Pancreas (tissue), 10 donors: ENCODE results near the gene HOMER1. TPM values are rescaled to one million over a fixed set of nuclear protein-coding genes. Genes with fewer than 3 reads are reported as not detected.
"Not testable (repeated sequence)": the region's sequence is repeated elsewhere in the genome, so short reads cannot be mapped to it uniquely, and the experiment has no call there.

Experiments
- ATAC-seq, 4 donors: fragments of 200-7000 bp; cut with Tn5 transposase; one replicate each; pipeline versions ENCODE4 v1.8.0 to v1.9.1; 2020; ENCODE audit warnings: mild to moderate bottlenecking in 4 of 4, moderate library complexity in 4 of 4
- DNase-seq, 6 donors: peaks; one replicate each; pipeline ENCODE4 v3.0.0-alpha.2; 2020
- FAIRE-seq: peaks from 2 replicates; lab custom pipeline; 2012; peaks lifted over from hg19 to GRCh38; lab: Jason Lieb, UNC
- H3K27ac ChIP-seq, 4 donors: fragments of 200-600 bp; sonication (generic); 1 replicate in 3 of 4; 2 replicates in 1 of 4; pipeline versions ENCODE4 v1.5.0 to v1.8.0; 2020
- H3K27me3 ChIP-seq, 4 donors: fragments of 200-600 bp; one replicate each; pipeline ENCODE4 v1.8.0; 2021
- H3K36me3 ChIP-seq, 3 donors: fragments of 200-600 bp; sonication (generic) in 1 of 3; one replicate each; pipeline versions ENCODE4 v1.5.0 to v1.8.0; 2020 to 2021
- H3K4me1 ChIP-seq, 3 donors: fragments of 200-600 bp; one replicate each; pipeline ENCODE4 v1.8.0; 2021
- H3K4me3 ChIP-seq, 4 donors: fragments of 200-600 bp; sonication (generic) in 2 of 4; one replicate each; pipeline versions ENCODE4 v1.5.0 to v1.8.0; 2020 to 2021
- H3K9me3 ChIP-seq, 4 donors: fragments of 200-600 bp; one replicate each; pipeline ENCODE4 v1.8.0; 2021
- WGBS, 2 donors: extraction: QIAGEN DNeasy Blood & Tissue Kit; methylation state at CpG; one replicate each; pipeline ENCODE4 v1.1.7; 2013; 5-methylcytosine and 5-hydroxymethylcytosine counted together
- intact Hi-C, 3 donors: fragments of 100-400 bp; cut with DNase I; formaldehyde crosslinking; loops; one replicate each; pipeline versions ENCODE4 v1.11.1 to v1.14.2; 2022
- polyA plus RNA-seq, 2 donors: library from polyadenylated mRNA; stranded (reverse); fragments of 200-250 nt; gene quantifications; one replicate each; pipeline ENCODE4 v1.2.3, GENCODE V29; 2013
- total RNA-seq, 6 donors: library from RNA; stranded (reverse); fragmentation: NEBNext Ultra II Directional in 4 of 6; extraction: Animal tissue kit (Norgen Biotek cat#: 25700) in 4 of 6; gene quantifications; one replicate each; pipeline versions ENCODE4 v1.2.1 to v1.2.4, GENCODE V29; 2021 to 2023
- TF ChIP-seq, protein P1 (sequence below), 4 donors: fragments of 200-600 bp; sonication (generic) in 3 of 4; IDR thresholded peaks; one replicate each; pipeline versions ENCODE4 v1.5.0 to v1.8.0; 2021; ENCODE audit warnings: antibody characterized with exemption in 4 of 4
- donor health status: healthy with polysubstance abuse.
- donor health status: DM: no; HTN: no; CAD: no; lungs with moderate emphysema.
- donor health status: DM: no; HTN: no; CAD: no.
- donor health status: control.
- donor health status: control.
- donor health status: Bipolar disorder and iron deficiency.
- donor health status: DM: yes; HTN: yes; CAD: no.
- donor health status: DM: no; HTN: no; CAD: no.
- donor health status: DM: no; HTN: no; CAD: no.
- donor health status: DM: yes; HTN: yes; CAD: no.

HOMER1 gene
- total and polyA plus RNA-seq, 8 donors: 0.56 to 3.6 (median 1.3) TPM

DNA sequence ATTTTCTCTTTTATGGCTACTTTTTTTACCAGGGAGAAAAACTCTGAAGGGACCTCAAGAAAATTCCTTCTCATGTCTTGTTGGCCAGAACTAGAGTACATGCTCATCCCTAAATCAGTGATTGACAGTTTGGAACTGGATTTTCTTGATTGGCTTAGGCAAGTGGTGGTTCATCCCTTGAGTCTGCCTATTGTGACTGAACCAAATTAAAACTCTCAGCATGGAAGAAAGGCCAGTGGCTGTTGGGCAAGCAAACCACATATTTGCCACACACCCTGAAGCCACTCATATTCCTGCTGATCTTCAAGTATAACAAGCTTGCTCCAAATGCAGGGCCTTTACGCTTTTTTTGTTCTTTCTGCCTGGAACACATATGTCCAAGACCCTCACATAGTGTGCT is 7.2 kb upstream of the HOMER1 start:
- H3K27me3 ChIP-seq: no peaks in the 10 kb centered on the region
- FAIRE-seq (no peak), ATAC-seq (no peak), DNase-seq (no peak)
- no peak overlapping the region for H3K4me3 ChIP-seq
- H3K4me1 ChIP-seq: no peaks in the 10 kb centered on the region
- TF ChIP-seq, protein P1, sequence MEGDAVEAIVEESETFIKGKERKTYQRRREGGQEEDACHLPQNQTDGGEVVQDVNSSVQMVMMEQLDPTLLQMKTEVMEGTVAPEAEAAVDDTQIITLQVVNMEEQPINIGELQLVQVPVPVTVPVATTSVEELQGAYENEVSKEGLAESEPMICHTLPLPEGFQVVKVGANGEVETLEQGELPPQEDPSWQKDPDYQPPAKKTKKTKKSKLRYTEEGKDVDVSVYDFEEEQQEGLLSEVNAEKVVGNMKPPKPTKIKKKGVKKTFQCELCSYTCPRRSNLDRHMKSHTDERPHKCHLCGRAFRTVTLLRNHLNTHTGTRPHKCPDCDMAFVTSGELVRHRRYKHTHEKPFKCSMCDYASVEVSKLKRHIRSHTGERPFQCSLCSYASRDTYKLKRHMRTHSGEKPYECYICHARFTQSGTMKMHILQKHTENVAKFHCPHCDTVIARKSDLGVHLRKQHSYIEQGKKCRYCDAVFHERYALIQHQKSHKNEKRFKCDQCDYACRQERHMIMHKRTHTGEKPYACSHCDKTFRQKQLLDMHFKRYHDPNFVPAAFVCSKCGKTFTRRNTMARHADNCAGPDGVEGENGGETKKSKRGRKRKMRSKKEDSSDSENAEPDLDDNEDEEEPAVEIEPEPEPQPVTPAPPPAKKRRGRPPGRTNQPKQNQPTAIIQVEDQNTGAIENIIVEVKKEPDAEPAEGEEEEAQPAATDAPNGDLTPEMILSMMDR (IDR thresholded peaks at IDR 0.05): no peak
- WGBS, 2 donors: 87 to 100% methylated on average over 1 of the region's 1 CpG
- H3K27ac ChIP-seq: no peak overlapping the region
- H3K36me3 ChIP-seq: no peaks in the 10 kb centered on the region
- intact Hi-C loops: no loop called here
- H3K9me3 ChIP-seq: no peaks in the 10 kb centered on the region

DNA sequence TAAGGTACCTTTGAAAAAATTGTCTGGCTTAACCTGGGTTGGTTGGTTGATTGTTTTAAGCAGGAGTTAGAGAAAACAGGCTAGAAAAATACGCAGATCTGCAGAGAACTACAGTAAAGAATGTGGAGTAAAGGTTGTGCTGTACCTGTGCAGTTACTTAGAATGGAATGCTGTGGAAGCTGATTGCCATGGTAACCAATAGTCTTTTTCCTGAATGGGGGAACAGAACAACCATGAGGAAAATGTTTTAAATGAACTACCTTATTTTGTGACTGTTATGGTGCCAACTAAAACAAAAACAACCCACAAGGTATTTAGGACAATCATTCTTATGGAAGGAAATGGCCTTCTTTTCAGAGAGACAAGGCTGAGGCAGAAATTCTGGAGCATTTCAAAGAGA is 4.8 kb upstream of the HOMER1 start:
- no peaks in the 10 kb centered on the region for H3K4me1 ChIP-seq
- 68 to 79% methylated on average over 1 of the region's 1 CpG for WGBS, 2 donors
- H3K9me3 ChIP-seq: no peaks in the 10 kb centered on the region
- H3K27me3 ChIP-seq: no peaks in the 10 kb centered on the region
- no peak overlapping the region for H3K4me3 ChIP-seq
- TF ChIP-seq, protein P1 (IDR thresholded peaks at IDR 0.05): no peak
- H3K36me3 ChIP-seq: no peaks in the 10 kb centered on the region
- intact Hi-C loops: no loop called here
- DNase-seq: no peak
- ATAC-seq: no peak
- no peak for FAIRE-seq
- H3K27ac ChIP-seq: no peak overlapping the region

DNA sequence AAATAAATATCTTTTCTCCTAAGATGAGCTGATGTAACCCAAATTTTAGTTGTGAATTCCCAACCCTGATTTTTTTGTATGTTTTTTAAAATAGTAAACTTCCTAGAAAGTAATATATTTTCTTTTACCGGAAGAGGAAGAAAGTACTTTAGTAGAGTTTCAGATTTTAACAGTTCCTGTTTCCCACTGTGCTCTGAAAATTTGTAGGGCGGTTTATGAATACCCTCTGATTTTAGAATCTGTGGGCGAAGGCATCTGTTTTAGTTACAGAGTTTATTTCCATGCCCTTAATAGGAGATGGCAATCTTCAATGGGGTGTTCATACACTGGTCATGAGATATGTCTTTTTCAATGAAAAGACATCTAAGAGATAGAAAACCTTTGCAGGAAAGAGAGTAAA is 3.7 kb upstream of the HOMER1 start:
- no peak overlapping the region for H3K27ac ChIP-seq
- TF ChIP-seq, protein P1 (IDR thresholded peaks at IDR 0.05): no peak
- FAIRE-seq (no peak), ATAC-seq (no peak), DNase-seq (no peak)
- no peaks in the 10 kb centered on the region for H3K36me3 ChIP-seq
- H3K27me3 ChIP-seq: no peaks in the 10 kb centered on the region
- WGBS, 2 donors: 85 to 91% methylated on average over 3 of the region's 3 CpGs
- H3K4me1 ChIP-seq: peaks cover 0 to under 1% (median 0%) of the 10 kb centered on the region in 3 donors
- no peak overlapping the region for H3K4me3 ChIP-seq
- H3K9me3 ChIP-seq: no peaks in the 10 kb centered on the region
- intact Hi-C loops: no loop called here

GRCh38 chr5:79516986-79517385 is 3.1 kb upstream of the HOMER1 start:
- no peak overlapping the region for H3K27ac ChIP-seq
- 78 to 84% methylated on average over 1 of the region's 1 CpG for WGBS, 2 donors
- no peak for FAIRE-seq
- H3K4me3 ChIP-seq: no peak overlapping the region
- DNase-seq: no peak
- ATAC-seq: no peak
- peaks cover 0 to 6% (median 0%) of the 10 kb centered on the region in 3 donors for H3K4me1 ChIP-seq
- TF ChIP-seq, protein P1 (IDR thresholded peaks at IDR 0.05): no peak
- intact Hi-C loops: no loop called here
- no peaks in the 10 kb centered on the region for H3K27me3 ChIP-seq
- H3K36me3 ChIP-seq: no peaks in the 10 kb centered on the region
- no peaks in the 10 kb centered on the region for H3K9me3 ChIP-seq

- WGBS, 2 donors: 92 to 95% methylated on average over 14 of the region's 14 CpGs
- intact Hi-C loops, H3K9me3 ChIP-seq, H3K36me3 ChIP-seq, H3K27me3 ChIP-seq, H3K27ac ChIP-seq, DNase-seq, H3K4me3 ChIP-seq, FAIRE-seq, ATAC-seq: not testable (repeated sequence)
- H3K4me1 ChIP-seq: peaks cover 0 to 10% (median 0%) of the 10 kb centered on the region in 3 donors
Measured at GRCh38 chr5:79516331-79516730, 2.4 kb upstream of the HOMER1 start.
